Endothelial cell of umbilical vein (primary cell): ENCODE results near the gene BUD31. TPM values are rescaled to one million over a fixed set of nuclear protein-coding genes. Genes with fewer than 3 reads are reported as not detected.

Experiments
- BruUV-seq: library from RNA; stranded (reverse); fragments of 400-500 nt; replicated peaks from 2 replicates; lab custom pipeline; 2021; lab: Mats Ljungman, UMichigan
- CTCF ChIA-PET: fragments of 300-600, 350-600 bp; sonication (Branson Sonifier 250); formaldehyde crosslinking; loops from one replicate; lab custom pipeline; 2021; ENCODE audit warnings: antibody characterized with exemption, inconsistent platforms; lab: Charles Lee
- POLR2A ChIA-PET: fragments of 300-600, 350-600 bp; sonication (Branson Sonifier 250); formaldehyde crosslinking; loops from one replicate; lab custom pipeline; 2021; ENCODE audit warnings: antibody characterized with exemption, inconsistent platforms; lab: Charles Lee
- DNase-seq: peaks from one replicate; pipeline ENCODE4 v3.0.0-alpha.2; 2011; ENCODE audit warnings: low read depth, low spot score
- FAIRE-seq: peaks from 2 replicates; lab custom pipeline; 2011; peaks lifted over from hg19 to GRCh38; lab: Jason Lieb, UNC
- H2AFZ ChIP-seq: 2 replicates; pipeline ENCODE4 v1.6.0; 2012; ENCODE audit warnings: low read depth, low read length, control low read depth, inconsistent platforms
- H3K27ac ChIP-seq: 2 replicates; pipeline ENCODE4 v1.5.1; 2011; ENCODE audit warnings: low read depth, mild to moderate bottlenecking, control low read depth, low read length, moderate library complexity; ENCODE audit not compliant: insufficient read depth
- H3K27me3 ChIP-seq, 2 experiments: 2 replicates each; pipeline versions ENCODE4 v1.6.0 to v1.6.1; 2011; ENCODE audit warnings: low read length in 2 of 2, mixed read lengths in 1 of 2; ENCODE audit not compliant: control insufficient read depth in 2 of 2, insufficient read depth in 2 of 2
- H3K36me3 ChIP-seq, 2 experiments: 2 replicates in 1 of 2; 3 replicates in 1 of 2; pipeline ENCODE4 v1.5.1; 2011; ENCODE audit warnings: low read length in 2 of 2, mild to moderate bottlenecking in 1 of 2, moderate library complexity in 1 of 2; ENCODE audit not compliant: control insufficient read depth in 2 of 2, insufficient read depth in 2 of 2; ENCODE audit errors: extremely low read depth in 1 of 2
- H3K4me1 ChIP-seq: 3 replicates; pipeline ENCODE4 v1.5.1; 2011; ENCODE audit warnings: mild to moderate bottlenecking, low read length; ENCODE audit not compliant: control insufficient read depth, insufficient read depth; ENCODE audit errors: extremely low read depth
- H3K4me2 ChIP-seq: 2 replicates; pipeline ENCODE4 v1.6.1; 2011; ENCODE audit warnings: low read length, control low read depth, mixed read lengths; ENCODE audit not compliant: insufficient read depth
- H3K4me3 ChIP-seq, 3 experiments: fragments of 200-600 bp in 1 of 3; sonication (generic), shearing (Covaris generic) in 1 of 3; replicated peaks in 1 of 3; 2 replicates each; pipeline ENCODE4 v1.5.1; 2011 to 2016; ENCODE audit warnings: control low read depth in 3 of 3, low read length in 3 of 3, mild to moderate bottlenecking in 2 of 3, inconsistent platforms in 1 of 3, low read depth in 1 of 3, moderate library complexity in 1 of 3; ENCODE audit not compliant: insufficient read depth in 1 of 3
- H3K79me2 ChIP-seq: 2 replicates; pipeline ENCODE4 v1.6.0; 2012; ENCODE audit warnings: low read length, inconsistent platforms; ENCODE audit not compliant: control insufficient read depth, insufficient read depth
- H3K9ac ChIP-seq: replicated peaks from 2 replicates; pipeline ENCODE3; 2011; ENCODE audit warnings: low read length, control low read depth; ENCODE audit not compliant: insufficient read depth; ENCODE audit errors: extremely low read depth
- H3K9me1 ChIP-seq: replicated peaks from 3 replicates; pipeline ENCODE4 v1.6.0; 2011; ENCODE audit warnings: mild to moderate bottlenecking, low read length; ENCODE audit not compliant: control insufficient read depth, insufficient read depth; ENCODE audit errors: extremely low read depth
- H3K9me3 ChIP-seq: replicated peaks from 2 replicates; pipeline ENCODE4 v1.5.1; 2012; ENCODE audit warnings: low read length, inconsistent platforms; ENCODE audit not compliant: control insufficient read depth, insufficient read depth
- H4K20me1 ChIP-seq: replicated peaks from 2 replicates; pipeline ENCODE3; 2011; ENCODE audit warnings: mild to moderate bottlenecking, low read length; ENCODE audit not compliant: control insufficient read depth, insufficient read depth; ENCODE audit errors: extremely low read depth
- CTCF ChIP-seq, 2 donors: IDR thresholded peaks; 1 replicate in 1 of 2; 2 replicates in 1 of 2; pipeline ENCODE4 v1.5.1; 2011; ENCODE audit warnings: low read length in 2 of 2, mild to moderate bottlenecking in 2 of 2, moderate library complexity in 2 of 2, control low read depth in 1 of 2, inconsistent platforms in 1 of 2, low read depth in 1 of 2; ENCODE audit not compliant: insufficient read depth in 1 of 2; ENCODE audit errors: extremely low read depth in 1 of 2
- EZH2 ChIP-seq: IDR thresholded peaks from 2 replicates; pipeline ENCODE4 v1.6.1; 2012; ENCODE audit warnings: borderline replicate concordance, low read depth, mild to moderate bottlenecking, moderate library complexity, low read length, inconsistent platforms; ENCODE audit not compliant: severe bottlenecking
- FOS ChIP-seq: IDR thresholded peaks from 2 replicates; pipeline ENCODE4 v1.6.1; 2011; ENCODE audit warnings: mild to moderate bottlenecking, low read length, moderate library complexity, borderline replicate concordance; ENCODE audit not compliant: insufficient read depth
- GATA2 ChIP-seq: IDR thresholded peaks from 2 replicates; pipeline ENCODE4 v1.7.0; 2011; ENCODE audit warnings: low read depth, mild to moderate bottlenecking, moderate library complexity, mixed read lengths, low read length; ENCODE audit not compliant: insufficient read length, insufficient read depth
- JUN ChIP-seq: IDR thresholded peaks from 2 replicates; pipeline ENCODE4 v1.6.1; 2011; ENCODE audit warnings: borderline replicate concordance, low read depth; ENCODE audit not compliant: insufficient read length, insufficient read depth
- MAX ChIP-seq: IDR thresholded peaks from 2 replicates; pipeline ENCODE4 v1.6.1; 2011; ENCODE audit not compliant: insufficient read depth, insufficient read length
- MYC ChIP-seq: IDR thresholded peaks from one replicate; pipeline ENCODE4 v1.6.1; 2011; ENCODE audit warnings: mild to moderate bottlenecking, low read depth, low read length
- POLR2A ChIP-seq: IDR thresholded peaks from 2 replicates; pipeline ENCODE4 v1.6.1; 2012; ENCODE audit warnings: low read depth, mild to moderate bottlenecking, control low read depth, low read length
- POLR2AphosphoS5 ChIP-seq: IDR thresholded peaks from 2 replicates; pipeline ENCODE4 v1.6.1; 2012; ENCODE audit warnings: low read depth, mild to moderate bottlenecking, control low read depth, low read length, moderate library complexity; ENCODE audit not compliant: insufficient read depth
- dilution Hi-C: fragments of 300-500 bp; cut with MboI; formaldehyde crosslinking; loops from one replicate; pipeline ENCODE4 v1.15.0; 2019; ENCODE audit warnings: low sequenced_read_pairs; ENCODE audit not compliant: extremely low pct_ligation_motif_present
- intact Hi-C: fragments of 100-400 bp; cut with micrococcal nuclease; formaldehyde crosslinking; loops from one replicate; pipeline ENCODE4 v1.10.0; 2022
- polyA plus RNA-seq, 4 experiments: library from polyadenylated mRNA; depleted of rRNA in 3 of 4; stranded (reverse) in 3 of 4; unstranded in 1 of 4; fragments of >200 nt; gene quantifications; 2 replicates each; pipeline versions ENCODE4 v1.2.1 to v1.2.3, GENCODE V29; 2011 to 2012; ENCODE audit warnings: missing spikeins in 1 of 4
- total RNA-seq: library from RNA; stranded (reverse); gene quantifications from 2 replicates; pipeline ENCODE4 v1.2.3, GENCODE V29; 2021

Gene BUD31
- total and polyA plus RNA-seq, 2 donors (not counting 3 experiments of a cell fraction or from before 2014, with no cell fraction given): 67.8 to 122 TPM

- no peaks in the 10 kb centered on the region for H3K9me1 ChIP-seq
- no peak overlapping the region for H3K4me3 ChIP-seq
- no peaks in the 10 kb centered on the region for H3K9me3 ChIP-seq
- ChIA-PET POLR2A (no interaction called here), CTCF (no interaction called here)
- no peaks in the 10 kb centered on the region for H3K27me3 ChIP-seq
- H3K79me2 ChIP-seq: no peaks in the 10 kb centered on the region
- dilution Hi-C loops (no loop called here), intact Hi-C loops (no loop called here)
- peaks cover 5 to 44% of the 10 kb centered on the region in 2 experiments for H3K36me3 ChIP-seq
- FAIRE-seq (no peak), DNase-seq (no peak)
- H3K4me2 ChIP-seq: no peak overlapping the region
- H2AFZ ChIP-seq: no peak overlapping the region
- no peaks in the 10 kb centered on the region for H3K4me1 ChIP-seq
- no peak overlapping the region for H3K9ac ChIP-seq
- TF ChIP-seq MYC (no peak), POLR2A (no peak), FOS (no peak), POLR2AphosphoS5 (no peak), JUN (no peak), CTCF (IDR thresholded peaks at IDR 0.05; ENCODE audit: extremely low read depth in 1 of 2, insufficient read depth in 1 of 2, low read depth in 1 of 2, low read length in 2 of 2) (no peak), GATA2 (no peak), MAX (no peak), EZH2 (no peak)
- H4K20me1 ChIP-seq: no peaks in the 10 kb centered on the region
- BruUV-seq: no TSS peak
- H3K27ac ChIP-seq: no peak overlapping the region
These were observed 20.3 kb downstream of the BUD31 start for GRCh38 chr7:99428972-99429566.
